Smooth muscle cell of the umbilical artery (primary cell): ENCODE data around the gene NAPSA. TPM values are rescaled to one million over a fixed set of nuclear protein-coding genes. Genes with fewer than 3 reads are reported as not detected.

Source experiments
- total RNA-seq: library from RNA; depleted of rRNA; stranded (reverse); fragments of >200 nt; gene quantifications from 2 replicates; pipeline ENCODE4 v1.2.3, GENCODE V29; 2014

NAPSA gene
- 0.30 and 0.32 TPM in 2 replicates for total RNA-seq

DNA sequence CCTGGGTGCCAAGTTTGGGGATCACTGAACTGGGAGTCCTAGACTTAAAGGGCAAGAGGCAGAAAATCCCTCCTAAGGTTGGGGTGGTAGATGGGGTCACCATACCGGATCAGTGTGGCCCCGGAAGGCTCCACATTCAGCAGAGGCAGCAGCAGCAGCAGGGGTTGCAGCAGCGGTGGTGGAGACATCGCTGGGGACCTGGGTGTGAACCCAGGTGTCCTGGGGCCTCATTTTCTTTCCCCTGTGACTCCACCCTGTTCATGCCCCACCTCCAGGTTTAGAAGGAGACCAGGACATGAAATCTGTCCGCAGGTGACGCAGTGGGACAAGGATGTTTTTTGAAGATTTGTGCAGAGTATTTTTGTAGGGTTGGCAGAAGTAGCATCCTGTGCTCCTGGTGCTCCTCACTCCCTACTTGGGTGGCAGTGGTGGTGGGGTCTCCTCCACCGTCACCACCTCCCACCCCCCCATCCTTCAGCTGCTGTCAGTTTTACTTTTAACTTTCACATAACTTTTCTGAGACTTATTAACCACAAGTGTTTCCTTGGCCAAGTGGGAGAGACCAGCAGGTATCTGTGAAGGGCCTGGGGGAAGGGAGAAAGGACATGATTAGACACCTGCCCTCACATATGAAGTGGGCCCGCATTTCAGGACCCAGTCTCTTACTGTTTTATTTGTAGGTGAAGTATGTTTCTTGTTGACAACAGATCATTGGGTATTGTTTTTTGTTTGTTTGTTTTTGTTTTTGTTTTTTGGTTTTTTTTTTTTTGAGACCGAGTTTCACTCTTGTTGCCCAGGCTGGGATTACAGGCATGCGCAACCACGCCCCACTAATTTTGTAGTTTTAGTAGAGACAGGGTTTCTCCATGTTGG is at the start of gene NAPSA:
Gene NAPSA (minus strand): TSS at position 206 of the 873 bp plus-strand sequence. CDS start 18 bp downstream, at position 188.

DNA sequence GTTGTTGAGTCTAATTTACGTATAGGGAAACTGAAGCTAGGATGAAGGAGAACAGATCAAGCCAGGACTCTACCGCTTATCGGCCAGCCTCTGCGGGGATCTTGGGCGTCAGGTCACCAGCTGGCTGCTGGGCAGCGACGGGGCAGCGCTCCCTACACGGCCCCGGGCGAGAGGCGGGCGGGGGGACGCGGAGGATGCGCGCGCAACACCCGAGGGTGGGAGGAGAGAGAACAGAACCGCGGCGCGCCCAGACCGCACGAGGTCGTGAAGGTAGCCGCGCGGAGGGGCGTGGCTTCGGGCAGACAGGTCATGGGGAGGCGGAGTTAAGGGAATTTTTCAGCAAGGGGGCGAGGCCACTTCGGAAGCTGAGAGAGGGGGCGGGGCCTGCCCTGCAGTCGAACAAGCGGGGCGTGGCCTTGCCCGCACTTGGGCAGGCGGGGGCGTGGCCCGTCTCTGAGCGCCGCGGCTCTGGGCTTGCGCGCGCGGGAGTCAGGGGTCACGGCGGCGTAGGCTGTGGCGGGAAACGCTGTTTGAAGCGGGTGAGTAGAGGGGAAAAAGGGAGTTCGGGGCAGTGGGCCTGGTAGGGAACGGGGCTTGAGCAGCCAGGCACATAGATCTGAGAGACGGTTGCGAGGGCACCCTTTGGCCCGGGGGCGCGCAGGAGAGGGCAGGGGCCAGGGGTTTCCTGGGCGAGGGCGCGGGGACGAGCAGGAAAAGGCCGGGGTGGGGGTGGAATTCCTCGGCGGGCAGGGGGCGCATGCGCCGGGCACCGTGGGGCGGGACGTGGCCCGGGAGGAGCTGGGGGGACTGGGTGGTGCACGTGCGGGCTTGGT is 18.6 kb upstream of the NAPSA start, which contains the start of gene POLD1:
Gene POLD1 (plus strand): TSS at position 496 of the 833 bp plus-strand sequence. CDS start 14,505 bp downstream, outside the sequence.

DNA sequence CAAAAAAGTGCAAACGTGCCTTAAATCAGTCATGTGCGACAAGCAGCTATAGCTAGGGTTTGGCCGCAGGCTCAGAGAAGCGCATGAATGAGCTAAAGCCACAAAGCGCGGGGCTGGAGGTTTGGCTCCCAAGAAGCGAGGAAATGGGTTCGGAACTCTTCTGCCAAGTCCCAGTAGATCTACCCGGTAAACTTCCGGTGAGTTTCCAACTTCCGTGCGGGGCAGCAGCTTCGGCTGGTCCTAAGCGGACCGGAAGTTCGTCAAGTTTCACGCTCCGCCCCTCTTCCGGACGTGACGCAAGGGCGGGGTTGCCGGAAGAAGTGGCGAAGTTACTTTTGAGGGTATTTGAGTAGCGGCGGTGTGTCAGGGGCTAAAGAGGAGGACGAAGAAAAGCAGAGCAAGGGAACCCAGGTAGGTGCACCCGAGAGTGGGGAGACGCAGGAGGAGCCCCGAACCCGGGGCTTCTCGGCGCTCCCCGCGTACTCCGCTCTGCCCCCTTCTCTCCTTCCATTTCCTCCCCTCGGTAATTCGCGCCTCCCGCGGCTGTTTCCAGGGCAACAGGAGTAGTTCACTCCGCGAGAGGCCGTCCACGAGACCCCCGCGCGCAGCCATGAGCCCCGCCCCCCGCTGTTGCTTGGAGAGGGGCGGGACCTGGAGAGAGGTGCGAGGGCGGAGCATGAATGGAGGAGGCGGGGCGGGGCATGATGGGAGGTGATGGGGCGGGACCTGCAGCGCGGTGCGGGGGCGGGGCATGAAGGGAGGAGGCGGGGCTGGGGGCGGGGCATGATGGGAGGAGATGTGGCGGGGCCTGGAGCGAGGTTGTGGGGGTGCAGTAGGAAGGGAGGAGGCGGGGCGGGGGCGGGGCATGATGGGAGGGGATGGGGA is 11.0 kb upstream of the NAPSA start, which contains the start of gene NR1H2:
Gene NR1H2 (plus strand): TSS at position 292 of the 885 bp plus-strand sequence. CDS start 1,149 bp downstream, outside the sequence.

DNA sequence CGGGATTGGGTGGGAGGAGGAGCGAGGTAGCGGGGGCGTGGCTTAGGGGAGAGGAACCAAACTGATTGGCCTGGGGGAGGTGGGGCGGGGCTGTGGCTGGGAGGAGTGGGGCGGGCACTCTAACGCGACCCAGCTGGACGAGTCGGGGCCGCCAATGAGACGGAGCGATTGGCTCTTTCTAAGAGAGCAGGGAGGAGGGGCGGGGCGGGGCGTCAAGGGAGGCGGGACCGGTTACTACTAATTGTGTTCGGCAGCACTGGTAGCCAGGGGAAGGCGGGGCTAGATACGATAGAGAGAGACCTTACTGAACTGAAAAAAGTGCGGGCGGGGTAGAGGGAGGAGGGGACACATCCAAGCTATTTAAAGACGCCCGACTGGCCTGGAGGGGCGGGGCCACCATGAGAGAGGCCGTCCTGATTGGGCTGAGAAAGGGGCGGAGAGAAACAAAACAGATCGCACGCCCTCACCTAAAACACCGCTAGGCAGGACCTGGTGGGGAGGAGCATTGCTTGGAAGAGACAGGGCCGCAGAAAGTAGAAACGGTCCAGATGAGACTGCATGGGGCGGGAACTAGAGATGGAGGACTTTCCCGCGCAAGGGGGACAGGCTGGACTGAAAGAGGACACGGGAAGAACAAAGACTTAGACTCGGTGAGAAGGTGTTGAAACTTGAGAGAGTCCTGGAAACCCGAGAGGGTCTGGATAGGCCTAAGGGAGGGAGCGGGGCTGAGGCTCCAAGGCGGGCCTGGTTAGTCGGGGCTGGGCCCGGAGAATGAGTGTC is 36.1 kb downstream of the NAPSA start, which contains the start of gene KCNC3:
Gene KCNC3 (minus strand): TSS at position 232 of the 780 bp plus-strand sequence. CDS start 295 bp downstream, outside the sequence.

Other genes starting within 250 kb of the NAPSA start
- not detected in 2 replicates for gene IZUMO2, start 202.4 kb downstream of the NAPSA start, total RNA-seq
- gene MYH14, start 162.0 kb downstream of the NAPSA start, total RNA-seq = under 0.01 TPM in 1 of 2 replicates, not detected in the other
- gene KCNC3, start 36.3 kb downstream of the NAPSA start, total RNA-seq = under 0.01 and 0.14 TPM in 2 replicates
- gene NR1H2, start 10.8 kb upstream of the NAPSA start, total RNA-seq = 66.2 and 79.9 TPM in 2 replicates
- 13.7 and 30.5 TPM in 2 replicates for gene POLD1, start 18.7 kb upstream of the NAPSA start, total RNA-seq
- gene SPIB, start 53.3 kb upstream of the NAPSA start, total RNA-seq = not detected in 2 replicates
- not detected in 2 replicates for gene MYBPC2, start 67.3 kb upstream of the NAPSA start, total RNA-seq
- gene EMC10, start 110.9 kb upstream of the NAPSA start, total RNA-seq = 76.0 and 78.1 TPM in 2 replicates
- 0.30 TPM in 1 of 2 replicates, not detected in the other for gene GARIN5A, start 111.2 kb upstream of the NAPSA start, total RNA-seq
- 18.6 and 27.0 TPM in 2 replicates for gene JOSD2, start 145.6 kb upstream of the NAPSA start, total RNA-seq
- not detected in 2 replicates for gene ASPDH, start 148.3 kb upstream of the NAPSA start, total RNA-seq
- gene LRRC4B, start 202.8 kb upstream of the NAPSA start, total RNA-seq = 0.18 and 0.30 TPM in 2 replicates